Activated CD4-positive, alpha-beta T cell treated with anti-CD3 and anti-CD28 coated beads, Interleukin-2, amount 10 ng/mL, durations not matched to agents 7 days and 5 days (primary cell): ENCODE measurements around the gene NMNAT2. TPM values are rescaled to one million over a fixed set of nuclear protein-coding genes. Genes with fewer than 3 reads are reported as not detected.

Source experiments
- CTCF ChIA-PET: fragments of 350-600 bp; sonication (Branson Sonifier 250); formaldehyde crosslinking; loops from one replicate; lab custom pipeline; 2021; ENCODE audit warnings: antibody characterized with exemption; lab: Charles Lee
- POLR2A ChIA-PET: fragments of 350-600 bp; sonication (Branson Sonifier 250); formaldehyde crosslinking; loops from one replicate; lab custom pipeline; 2021; ENCODE audit warnings: antibody characterized with exemption; lab: Charles Lee
- DNase-seq: peaks from one replicate; pipeline ENCODE4 v3.0.0-alpha.2; 2020
- H3K27ac Mint-ChIP-seq: one replicate; pipeline ENCODE4 v1.8.0; 2021; ENCODE audit warnings: mild to moderate bottlenecking, moderate library complexity, mixed read lengths
- H3K27me3 Mint-ChIP-seq: one replicate; pipeline ENCODE4 v1.8.0; 2021; ENCODE audit warnings: mixed read lengths
- H3K36me3 Mint-ChIP-seq: one replicate; pipeline ENCODE4 v1.8.0; 2021; ENCODE audit warnings: low read depth, mixed read lengths
- H3K4me1 Mint-ChIP-seq: one replicate; pipeline ENCODE4 v1.8.0; 2021; ENCODE audit warnings: mixed read lengths
- H3K4me3 Mint-ChIP-seq: one replicate; pipeline ENCODE4 v1.8.0; 2021; ENCODE audit warnings: mild to moderate bottlenecking, moderate library complexity, mixed read lengths
- H3K9me3 Mint-ChIP-seq: one replicate; pipeline ENCODE4 v1.8.0; 2021; ENCODE audit warnings: mixed read lengths
- total RNA-seq, 2 experiments: library from RNA; stranded (reverse); gene quantifications; one replicate each; pipeline ENCODE4 v1.2.3, GENCODE V29; 2021

The NMNAT2 gene
- total RNA-seq, 2 experiments from 2014 or later = not detected

- Mint-ChIP-seq H3K9me3 (no peaks in the 10 kb centered on the region), H3K36me3 (no peaks in the 10 kb centered on the region), H3K4me3 (no peak overlapping the region), H3K4me1 (no peaks in the 10 kb centered on the region), H3K27ac (no peak overlapping the region), H3K27me3 (peaks cover 6% of the 10 kb centered on the region)
- ChIA-PET POLR2A (no interaction called here), CTCF (no interaction called here)
- DNase-seq = no peak
Observed at GRCh38 chr1:183315991-183316758, 102.0 kb downstream of the NMNAT2 start.

GRCh38 chr1:183313063-183313462, 105.1 kb downstream of the NMNAT2 start:
- H3K36me3 Mint-ChIP-seq = no peaks in the 10 kb centered on the region

GRCh38 chr1:183310753-183311479, 107.3 kb downstream of the NMNAT2 start:
- no peak overlapping the region for H3K27ac Mint-ChIP-seq

More at GRCh38 chr1:183313063-183313462, 105.1 kb downstream of the NMNAT2 start:
- no peak overlapping the region for H3K27ac Mint-ChIP-seq
- H3K4me1 Mint-ChIP-seq = no peaks in the 10 kb centered on the region
- no peak overlapping the region for H3K4me3 Mint-ChIP-seq
- H3K27me3 Mint-ChIP-seq = no peaks in the 10 kb centered on the region
- no peaks in the 10 kb centered on the region for H3K9me3 Mint-ChIP-seq
- POLR2A ChIA-PET = no interaction called here
- CTCF ChIA-PET = no interaction called here
- no peak for DNase-seq

GRCh38 chr1:183308719-183309118, 109.5 kb downstream of the NMNAT2 start:
- Mint-ChIP-seq H3K36me3 (no peaks in the 10 kb centered on the region), H3K27me3 (no peaks in the 10 kb centered on the region), H3K4me1 (no peaks in the 10 kb centered on the region), H3K27ac (no peak overlapping the region), H3K9me3 (no peaks in the 10 kb centered on the region), H3K4me3 (no peak overlapping the region)
- CTCF ChIA-PET = no interaction called here
- no peak for DNase-seq
- POLR2A ChIA-PET = no interaction called here

More at GRCh38 chr1:183310753-183311479, 107.3 kb downstream of the NMNAT2 start:
- H3K4me3 Mint-ChIP-seq = no peak overlapping the region
- ChIA-PET POLR2A (no interaction called here), CTCF (no interaction called here)
- no peaks in the 10 kb centered on the region for H3K4me1 Mint-ChIP-seq
- H3K36me3 Mint-ChIP-seq = no peaks in the 10 kb centered on the region
- no peaks in the 10 kb centered on the region for H3K9me3 Mint-ChIP-seq
- DNase-seq = no peak
- H3K27me3 Mint-ChIP-seq = no peaks in the 10 kb centered on the region

GRCh38 chr1:183306317-183307042, 111.7 kb downstream of the NMNAT2 start:
- Mint-ChIP-seq H3K4me1 (no peaks in the 10 kb centered on the region), H3K27ac (no peak overlapping the region), H3K4me3 (no peak overlapping the region), H3K36me3 (no peaks in the 10 kb centered on the region), H3K27me3 (no peaks in the 10 kb centered on the region), H3K9me3 (no peaks in the 10 kb centered on the region)
- no peak for DNase-seq
- ChIA-PET POLR2A (no interaction called here), CTCF (interaction anchor here (1.0 to 1.5 kb wide), 3 partner anchors 11 to 42 kb away, joined by 3 read pairs; no protein-coding TSS in a partner anchor)

GRCh38 chr1:183304440-183305107, 113.6 kb downstream of the NMNAT2 start:
- POLR2A ChIA-PET = no interaction called here
- Mint-ChIP-seq H3K36me3 (no peaks in the 10 kb centered on the region), H3K27me3 (no peaks in the 10 kb centered on the region), H3K4me3 (no peak overlapping the region), H3K4me1 (no peaks in the 10 kb centered on the region), H3K9me3 (no peaks in the 10 kb centered on the region), H3K27ac (no peak overlapping the region)
- CTCF ChIA-PET = no interaction called here
- no peak for DNase-seq

GRCh38 chr1:183303901-183304300, 114.3 kb downstream of the NMNAT2 start:
- Mint-ChIP-seq H3K27ac (no peak overlapping the region), H3K9me3 (no peaks in the 10 kb centered on the region), H3K4me1 (no peaks in the 10 kb centered on the region), H3K4me3 (no peak overlapping the region), H3K27me3 (no peaks in the 10 kb centered on the region), H3K36me3 (no peaks in the 10 kb centered on the region)
- POLR2A ChIA-PET = no interaction called here
- DNase-seq = no peak
- CTCF ChIA-PET = no interaction called here

- peaks cover 4% of the 10 kb centered on the region for H3K27me3 Mint-ChIP-seq
- H3K9me3 Mint-ChIP-seq = no peaks in the 10 kb centered on the region
- no peaks in the 10 kb centered on the region for H3K4me1 Mint-ChIP-seq
- H3K36me3 Mint-ChIP-seq = no peaks in the 10 kb centered on the region
- no peak overlapping the region for H3K4me3 Mint-ChIP-seq
- H3K27ac Mint-ChIP-seq = no peak overlapping the region
- ChIA-PET POLR2A (no interaction called here), CTCF (no interaction called here)
- no peak for DNase-seq
Observed at GRCh38 chr1:183303323-183303645, 114.9 kb downstream of the NMNAT2 start.

GRCh38 chr1:183302452-183303322, 115.5 kb downstream of the NMNAT2 start:
- Mint-ChIP-seq H3K27ac (no peak overlapping the region), H3K36me3 (no peaks in the 10 kb centered on the region), H3K4me3 (no peak overlapping the region), H3K4me1 (no peaks in the 10 kb centered on the region), H3K27me3 (peaks cover 4% of the 10 kb centered on the region), H3K9me3 (no peaks in the 10 kb centered on the region)
- no peak for DNase-seq
- POLR2A ChIA-PET = no interaction called here
- CTCF ChIA-PET = interaction anchor here (1.2 kb wide), 1 partner anchor 30 kb away, joined by 3 read pairs; no protein-coding TSS in a partner anchor

GRCh38 chr1:183301239-183301638, 116.9 kb downstream of the NMNAT2 start:
- CTCF ChIA-PET = interaction anchor here (1.2 kb wide), 1 partner anchor 32 kb away, joined by 3 read pairs; no protein-coding TSS in a partner anchor
- Mint-ChIP-seq H3K9me3 (no peaks in the 10 kb centered on the region), H3K36me3 (no peaks in the 10 kb centered on the region)

GRCh38 chr1:183300828-183301227, 117.4 kb downstream of the NMNAT2 start:
- Mint-ChIP-seq H3K9me3 (no peaks in the 10 kb centered on the region), H3K27ac (no peak overlapping the region), H3K27me3 (peaks cover 4% of the 10 kb centered on the region), H3K36me3 (no peaks in the 10 kb centered on the region), H3K4me1 (no peaks in the 10 kb centered on the region), H3K4me3 (no peak overlapping the region)
- CTCF ChIA-PET = no interaction called here
- DNase-seq = no peak
- POLR2A ChIA-PET = no interaction called here

More at GRCh38 chr1:183301239-183301638, 116.9 kb downstream of the NMNAT2 start:
- no peak for DNase-seq
- POLR2A ChIA-PET = no interaction called here
- Mint-ChIP-seq H3K27ac (no peak overlapping the region), H3K4me3 (no peak overlapping the region), H3K4me1 (no peaks in the 10 kb centered on the region), H3K27me3 (peaks cover 4% of the 10 kb centered on the region)

- H3K4me3 Mint-ChIP-seq = no peak overlapping the region
- CTCF ChIA-PET = no interaction called here
- POLR2A ChIA-PET = no interaction called here
Observed at GRCh38 chr1:183300395-183300794, 117.8 kb downstream of the NMNAT2 start.

More at GRCh38 chr1:183300395-183300794, 117.8 kb downstream of the NMNAT2 start:
- Mint-ChIP-seq H3K27me3 (peaks cover 6% of the 10 kb centered on the region), H3K4me1 (no peaks in the 10 kb centered on the region), H3K9me3 (no peaks in the 10 kb centered on the region), H3K27ac (no peak overlapping the region), H3K36me3 (no peaks in the 10 kb centered on the region)
- no peak for DNase-seq
